ENCODE measurements around the gene ALG2. TPM values are rescaled to one million over a fixed set of nuclear protein-coding genes. Genes with fewer than 3 reads are reported as not detected.

Gene ALG2
- total and polyA plus RNA-seq, 9 of the 15 experiments (the other 6 are each of a cell fraction or from before 2014, with no cell fraction given): 4.9 to 41.9 (median 20.2) TPM

- TF ChIP-seq MAX (CRISPR knock-in tag; IDR thresholded peaks at IDR 0.05) (peak; percentile 63), ZBTB40 (IDR thresholded peaks at IDR 0.05) (no peak), ZBTB40 (CRISPR knock-in tag; IDR thresholded peaks at IDR 0.05) (no peak), POLR2A (conservative IDR thresholded peaks at IDR 0.05) (peak; percentile 92), ZNF695 (CRISPR knock-in tag; IDR thresholded peaks at IDR 0.05) (no peak), ATF7 (IDR thresholded peaks at IDR 0.05) (peak; percentile 91), PRPF4 (IDR thresholded peaks at IDR 0.05; ENCODE audit: insufficient read depth, low read depth, low read length, poor library complexity, severe bottlenecking) (no peak), CBX3 (IDR thresholded peaks at IDR 0.05; ENCODE audit: borderline replicate concordance in 1 of 2, low read length in 2 of 2) (peak in 1 of 2 experiments; percentile 65; a peak in 1 of 3 replicates), RBBP5 (IDR thresholded peaks at IDR 0.05; ENCODE audit: borderline replicate concordance, insufficient read depth, low read length, poor library complexity, severe bottlenecking) (peak; percentile 88), DMBX1 (CRISPR knock-in tag; IDR thresholded peaks at IDR 0.05; ENCODE audit: borderline replicate concordance) (no peak), XRCC5 (IDR thresholded peaks at IDR 0.05; ENCODE audit: low read depth, low read length) (peak; percentile 46; the same call in 1 of the 2 replicates), TAF9B (IDR thresholded peaks at IDR 0.05; ENCODE audit: partially characterized antibody) (peak; percentile 80)
These were observed at the start of gene ALG2, which contains the start of gene SEC61B (continued) for GRCh38 chr9:99221621-99222415.
